SU-DHL-6 (cell line): Measurements from ENCODE around the gene ELMO2.

ENCODE experiments used
- H2AFZ ChIP-seq: fragments of 200-600 bp; sonication (generic); 2 replicates; pipeline ENCODE4 v1.6.1; 2014; ENCODE audit warnings: low read depth, mild to moderate bottlenecking, moderate library complexity, mixed read lengths, antibody characterized with exemption, low read length; ENCODE audit not compliant: severe bottlenecking
- H3F3A ChIP-seq: fragments of 200-600 bp; shearing (Covaris generic); 2 replicates; pipeline ENCODE4 v1.6.0; 2016; ENCODE audit warnings: antibody characterized with exemption, mild to moderate bottlenecking; ENCODE audit not compliant: insufficient read depth
- H3K27ac ChIP-seq: fragments of 200-600 bp; sonication (generic); 2 replicates; pipeline ENCODE4 v1.5.1; 2016; ENCODE audit warnings: low read depth, mild to moderate bottlenecking, low read length, moderate library complexity, mixed read lengths
- H3K27me3 ChIP-seq: fragments of 200-600 bp; sonication (generic), shearing (Covaris generic); 2 replicates; pipeline ENCODE4 v1.6.0; 2014; ENCODE audit warnings: mild to moderate bottlenecking, low read length
- H3K36me3 ChIP-seq: fragments of 200-600 bp; sonication (generic); 2 replicates; pipeline ENCODE4 v1.6.1; 2014; ENCODE audit warnings: mild to moderate bottlenecking, low read length, mixed read lengths
- H3K4me2 ChIP-seq: fragments of 300-600, 200-600 bp; shearing (Covaris generic), sonication (generic); 2 replicates; pipeline ENCODE4 v1.6.0; 2014; ENCODE audit warnings: low read length, low read depth, mild to moderate bottlenecking; ENCODE audit not compliant: poor library complexity, severe bottlenecking
- H3K4me3 ChIP-seq: fragments of 200-600 bp; sonication (generic); 2 replicates; pipeline ENCODE4 v1.5.1; 2014; ENCODE audit warnings: antibody characterized with exemption, low read length, mild to moderate bottlenecking, mixed read lengths; ENCODE audit not compliant: insufficient read depth, poor library complexity, severe bottlenecking
- H3K79me2 ChIP-seq: fragments of 200-600 bp; sonication (generic); 2 replicates; pipeline ENCODE4 v1.6.1; 2014; ENCODE audit warnings: mild to moderate bottlenecking, low read length, moderate library complexity; ENCODE audit not compliant: insufficient read depth
- H3K9ac ChIP-seq: fragments of 200-600 bp; sonication (generic); 2 replicates; pipeline ENCODE4 v1.7.0; 2014; ENCODE audit warnings: mild to moderate bottlenecking, low read length
- H3K9me2 ChIP-seq: fragments of 200-600 bp; sonication (generic); replicated peaks from 2 replicates; pipeline ENCODE4 v1.6.1; 2014; ENCODE audit warnings: low read length; ENCODE audit not compliant: insufficient read depth
- H3K9me3 ChIP-seq: fragments of 200-600 bp; sonication (generic); 2 replicates; pipeline ENCODE4 v1.6.1; 2014; ENCODE audit warnings: low read length, mixed read lengths; ENCODE audit not compliant: insufficient read depth
- H4K20me1 ChIP-seq: fragments of 200-600 bp; sonication (generic); 2 replicates; pipeline ENCODE4 v1.6.1; 2014; ENCODE audit warnings: low read depth, mild to moderate bottlenecking, antibody characterized with exemption, low read length, moderate library complexity, mixed read lengths
- EZH2phosphoT487 ChIP-seq: fragments of 200-600 bp; sonication (generic), shearing (Covaris generic); conservative IDR thresholded peaks from 2 replicates; pipeline ENCODE4 v1.6.1; 2018; ENCODE audit warnings: mild to moderate bottlenecking, antibody characterized with exemption, low read length, moderate library complexity, mixed read lengths
- TF ChIP-seq, protein P1 (sequence below): fragments of 200-600 bp; sonication (generic); IDR thresholded peaks from one replicate; pipeline ENCODE4 v1.5.1; 2017; ENCODE audit warnings: antibody characterized with exemption, mild to moderate bottlenecking, low read length, moderate library complexity; ENCODE audit not compliant: insufficient read depth, poor library complexity, severe bottlenecking

The ELMO2 gene

DNA sequence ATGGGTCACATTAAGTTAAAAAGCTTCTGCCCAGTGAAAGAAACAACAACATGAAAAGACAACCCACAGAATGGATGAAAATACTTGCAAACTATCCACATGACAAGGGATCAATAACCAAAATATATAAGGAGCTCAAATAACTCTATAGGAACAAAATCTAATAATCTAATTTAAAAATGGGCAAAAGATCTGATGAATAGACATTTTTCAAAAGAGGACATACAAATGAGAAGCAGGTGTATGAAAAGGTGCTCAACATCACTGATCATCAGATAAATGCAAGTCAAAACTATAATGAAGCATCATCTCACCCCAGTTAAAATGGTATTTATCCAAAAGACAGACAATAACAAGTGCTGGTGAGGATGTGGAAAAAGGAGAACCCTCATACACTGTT is 21.0 kb upstream of the ELMO2 start:
- no peaks in the 10 kb centered on the region for H3K9me3 ChIP-seq
- no peaks in the 10 kb centered on the region for H4K20me1 ChIP-seq
- H3K79me2 ChIP-seq: no peaks in the 10 kb centered on the region
- H3K4me2 ChIP-seq: no peak overlapping the region
- TF ChIP-seq EZH2phosphoT487: no peak
- TF ChIP-seq, protein P1, sequence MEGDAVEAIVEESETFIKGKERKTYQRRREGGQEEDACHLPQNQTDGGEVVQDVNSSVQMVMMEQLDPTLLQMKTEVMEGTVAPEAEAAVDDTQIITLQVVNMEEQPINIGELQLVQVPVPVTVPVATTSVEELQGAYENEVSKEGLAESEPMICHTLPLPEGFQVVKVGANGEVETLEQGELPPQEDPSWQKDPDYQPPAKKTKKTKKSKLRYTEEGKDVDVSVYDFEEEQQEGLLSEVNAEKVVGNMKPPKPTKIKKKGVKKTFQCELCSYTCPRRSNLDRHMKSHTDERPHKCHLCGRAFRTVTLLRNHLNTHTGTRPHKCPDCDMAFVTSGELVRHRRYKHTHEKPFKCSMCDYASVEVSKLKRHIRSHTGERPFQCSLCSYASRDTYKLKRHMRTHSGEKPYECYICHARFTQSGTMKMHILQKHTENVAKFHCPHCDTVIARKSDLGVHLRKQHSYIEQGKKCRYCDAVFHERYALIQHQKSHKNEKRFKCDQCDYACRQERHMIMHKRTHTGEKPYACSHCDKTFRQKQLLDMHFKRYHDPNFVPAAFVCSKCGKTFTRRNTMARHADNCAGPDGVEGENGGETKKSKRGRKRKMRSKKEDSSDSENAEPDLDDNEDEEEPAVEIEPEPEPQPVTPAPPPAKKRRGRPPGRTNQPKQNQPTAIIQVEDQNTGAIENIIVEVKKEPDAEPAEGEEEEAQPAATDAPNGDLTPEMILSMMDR: no peak
- no peak overlapping the region for H3K4me3 ChIP-seq
- H3K9me2 ChIP-seq: no peaks in the 10 kb centered on the region
- no peak overlapping the region for H3K9ac ChIP-seq
- H3F3A ChIP-seq: no peaks in the 10 kb centered on the region
- H2AFZ ChIP-seq: no peak overlapping the region
- H3K27ac ChIP-seq: no peak overlapping the region
- H3K27me3 ChIP-seq: no peaks in the 10 kb centered on the region
- H3K36me3 ChIP-seq: no peaks in the 10 kb centered on the region

DNA sequence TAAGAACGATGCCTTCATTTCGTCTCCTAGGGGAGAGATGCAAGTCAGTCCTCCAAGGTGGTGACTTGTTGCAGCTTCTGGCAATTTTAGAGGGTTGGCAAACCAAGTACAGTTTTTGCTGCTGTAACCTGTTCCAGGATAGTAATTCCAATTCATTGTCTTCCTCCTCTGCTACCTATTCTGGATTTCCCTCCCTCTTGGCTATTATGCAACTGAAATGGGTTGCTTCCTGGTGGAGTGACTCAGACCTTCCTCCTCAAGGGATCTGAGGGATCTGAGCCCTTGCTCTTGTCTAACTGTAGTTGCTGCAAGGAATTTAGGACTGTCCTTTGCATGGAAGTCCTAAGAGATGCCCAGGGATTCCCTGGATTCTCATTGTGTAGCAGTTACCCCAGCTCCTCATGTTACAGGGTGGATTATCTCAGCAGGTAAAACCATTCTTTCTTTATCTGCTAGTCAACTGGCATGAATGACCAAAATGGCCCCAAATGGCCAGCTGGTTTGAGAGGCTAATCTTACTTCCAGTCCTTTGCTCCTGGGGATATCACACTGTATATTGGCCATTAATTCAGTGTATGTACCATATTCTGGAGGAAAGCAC is 17.6 kb upstream of the ELMO2 start:
- no peak for TF ChIP-seq EZH2phosphoT487
- TF ChIP-seq, protein P1: no peak
- no peaks in the 10 kb centered on the region for H4K20me1 ChIP-seq
- no peak overlapping the region for H3K9ac ChIP-seq
- no peak overlapping the region for H3K27ac ChIP-seq
- H3K9me3 ChIP-seq: no peaks in the 10 kb centered on the region
- no peaks in the 10 kb centered on the region for H3K9me2 ChIP-seq
- no peaks in the 10 kb centered on the region for H3K27me3 ChIP-seq
- no peaks in the 10 kb centered on the region for H3F3A ChIP-seq
- H3K4me2 ChIP-seq: no peak overlapping the region
- no peaks in the 10 kb centered on the region for H3K36me3 ChIP-seq
- no peaks in the 10 kb centered on the region for H3K79me2 ChIP-seq
- no peak overlapping the region for H2AFZ ChIP-seq
- no peak overlapping the region for H3K4me3 ChIP-seq

DNA sequence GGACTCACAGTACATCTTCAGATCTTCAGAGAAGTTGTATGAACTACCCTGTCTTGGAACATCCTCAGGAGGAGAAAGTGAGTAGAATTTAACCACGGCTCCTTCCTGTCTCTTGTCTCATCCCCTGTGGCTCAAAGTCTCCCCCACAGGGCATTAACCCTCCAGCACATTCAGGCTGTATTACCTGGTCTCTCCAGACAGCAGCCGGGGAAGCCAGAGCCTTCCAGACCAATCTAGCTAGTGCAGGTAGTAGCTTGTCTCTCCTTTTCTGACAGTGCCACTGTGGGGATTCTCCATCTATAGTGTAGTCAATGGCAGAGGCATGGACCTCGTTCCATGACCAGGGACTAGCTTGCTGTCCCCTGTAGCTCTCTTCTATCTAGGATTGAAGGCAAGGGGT is 16.9 kb upstream of the ELMO2 start:
- Histone ChIP-seq H2AFZ (no peak overlapping the region), H3K9ac (no peak overlapping the region), H3K9me3 (no peaks in the 10 kb centered on the region), H3K27me3 (no peaks in the 10 kb centered on the region), H3F3A (no peaks in the 10 kb centered on the region), H3K9me2 (no peaks in the 10 kb centered on the region), H3K79me2 (no peaks in the 10 kb centered on the region), H3K36me3 (no peaks in the 10 kb centered on the region), H3K4me3 (no peak overlapping the region), H4K20me1 (no peaks in the 10 kb centered on the region), H3K27ac (no peak overlapping the region), H3K4me2 (no peak overlapping the region)
- TF ChIP-seq, protein P1: no peak
- no peak for TF ChIP-seq EZH2phosphoT487
